ENCODE results near the gene USB1. TPM values are rescaled to one million over a fixed set of nuclear protein-coding genes. Genes with fewer than 3 reads are reported as not detected.

Gene USB1
- total RNA-seq, 1 donor from 2014 or later: 261 TPM

GRCh38 chr16:58018803-58019202 lies 17.6 kb downstream of the USB1 start:
- DNase-seq (ENCODE audit: low read depth): no peak

DNA sequence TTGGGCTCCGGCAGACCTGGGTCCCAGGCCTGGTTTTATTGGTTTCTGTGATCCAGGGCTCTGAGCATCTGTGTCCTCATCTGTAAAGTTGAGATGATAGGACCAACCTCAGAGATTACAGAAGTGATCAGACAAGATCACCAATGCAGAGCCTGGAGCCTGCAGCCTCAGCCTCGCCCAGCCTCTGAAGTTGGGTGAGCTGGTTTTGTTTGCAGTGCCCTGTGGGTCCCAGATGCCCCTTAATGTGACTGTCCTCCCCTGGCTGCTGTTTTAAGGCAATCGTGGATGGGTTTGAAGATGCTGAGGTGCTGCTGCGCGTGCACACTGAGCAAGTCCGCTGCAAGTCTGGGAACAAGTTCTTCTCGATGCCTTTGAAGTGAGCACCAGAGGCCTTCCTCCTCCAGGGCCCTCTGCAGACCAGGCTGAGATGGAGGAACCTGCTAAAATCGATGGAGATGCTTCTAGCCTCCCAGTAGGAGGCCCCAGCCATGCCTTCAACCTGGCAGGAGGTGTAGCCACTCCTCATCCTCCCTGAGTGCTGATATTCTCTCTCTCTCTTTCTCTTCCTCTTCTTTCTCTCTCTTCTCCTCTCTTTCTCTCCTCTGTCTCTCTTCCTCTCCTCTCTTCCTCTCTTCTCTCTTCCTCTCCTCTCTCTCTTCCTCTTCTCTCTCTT lies 18.8 kb downstream of the USB1 start:
- DNase-seq (ENCODE audit: low read depth): no peak

GRCh38 chr16:58020628-58021521 lies 19.7 kb downstream of the USB1 start:
- DNase-seq (ENCODE audit: low read depth): peak; percentile 27

GRCh38 chr16:58021661-58022551 lies 20.7 kb downstream of the USB1 start:
- peak; percentile 78 for DNase-seq (ENCODE audit: low read depth)

DNA sequence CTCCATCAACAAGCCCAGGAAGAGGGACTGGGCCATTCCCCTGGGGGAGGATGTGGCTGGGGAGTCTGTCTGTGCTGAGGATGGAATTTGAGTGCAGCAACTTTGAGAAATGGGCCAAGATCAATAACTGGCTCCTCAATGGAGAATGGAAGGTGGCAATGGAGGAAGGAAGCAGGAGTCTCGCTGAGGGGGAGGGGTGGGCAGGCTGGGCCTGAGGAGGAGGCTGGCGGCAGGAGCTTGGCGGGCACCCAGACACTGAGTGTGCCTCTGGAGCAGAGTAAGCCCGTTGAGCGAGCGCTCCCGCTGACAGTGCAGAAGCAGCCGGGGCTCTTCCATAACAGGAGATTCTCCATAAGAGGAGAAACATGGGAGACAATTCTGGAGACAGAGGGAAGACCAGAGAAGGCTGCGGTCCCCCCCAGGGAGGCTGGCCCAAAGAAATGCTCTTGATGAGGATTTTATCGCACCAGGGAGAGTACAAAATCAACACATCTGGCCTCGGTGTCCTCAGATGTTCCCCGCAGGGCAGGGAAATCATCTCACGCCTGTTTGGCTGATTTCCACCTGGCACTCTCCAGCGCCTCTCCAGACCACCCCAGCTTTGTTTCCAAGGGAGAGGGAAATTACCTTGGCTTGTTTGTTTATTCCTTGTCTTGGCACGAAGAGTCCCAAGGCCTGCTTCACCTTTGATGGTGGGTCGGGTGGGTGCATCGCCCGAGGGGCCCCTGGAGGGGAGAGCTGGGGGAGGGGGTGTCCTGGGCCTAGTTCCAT lies 21.6 kb downstream of the USB1 start:
- DNase-seq (ENCODE audit: low read depth): peak; percentile 61

GRCh38 chr16:58024486-58025350 lies 23.5 kb downstream of the USB1 start:
- DNase-seq (ENCODE audit: low read depth): no peak

- DNase-seq (ENCODE audit: low read depth): peak; percentile 60
These were observed 24.3 kb downstream of the USB1 start, which contains the start of gene MMP15 for GRCh38 chr16:58025351-58026138. Gene MMP15 (plus strand): TSS chr16:58025754. CDS start chr16:58026351, 597 bp downstream.

DNA sequence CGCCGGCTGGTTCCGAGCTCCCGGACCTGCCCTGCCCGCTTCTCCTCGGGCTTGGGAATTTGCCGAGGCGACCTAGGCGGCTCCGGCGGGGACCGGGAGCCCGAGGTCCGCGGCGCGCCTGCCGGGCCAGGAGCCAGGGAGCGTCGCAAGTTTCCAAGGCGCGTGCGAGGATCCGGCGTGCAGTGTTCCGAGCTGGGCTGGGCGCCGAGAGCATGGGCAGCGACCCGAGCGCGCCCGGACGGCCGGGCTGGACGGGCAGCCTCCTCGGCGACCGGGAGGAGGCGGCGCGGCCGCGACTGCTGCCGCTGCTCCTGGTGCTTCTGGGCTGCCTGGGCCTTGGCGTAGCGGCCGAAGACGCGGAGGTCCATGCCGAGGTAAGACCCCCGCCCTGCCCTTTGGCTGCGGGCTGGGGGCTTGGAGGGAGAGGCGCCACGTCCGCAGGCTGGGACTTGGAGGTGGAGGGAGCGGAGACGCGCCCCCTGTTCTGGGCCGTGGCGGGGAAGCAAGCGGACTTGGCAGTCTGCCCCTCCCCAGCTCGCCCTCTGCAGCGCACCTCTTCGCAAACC lies 25.0 kb downstream of the USB1 start:
- DNase-seq (ENCODE audit: low read depth): no peak

- DNase-seq (ENCODE audit: low read depth): no peak
These were observed 25.5 kb downstream of the USB1 start for GRCh38 chr16:58026705-58027160.

- peak; percentile 36 for DNase-seq (ENCODE audit: low read depth)
These were observed 26.1 kb downstream of the USB1 start for GRCh38 chr16:58027161-58027915.

- no peak for DNase-seq (ENCODE audit: low read depth)
These were observed 26.8 kb downstream of the USB1 start for GRCh38 chr16:58027916-58028455.

DNA sequence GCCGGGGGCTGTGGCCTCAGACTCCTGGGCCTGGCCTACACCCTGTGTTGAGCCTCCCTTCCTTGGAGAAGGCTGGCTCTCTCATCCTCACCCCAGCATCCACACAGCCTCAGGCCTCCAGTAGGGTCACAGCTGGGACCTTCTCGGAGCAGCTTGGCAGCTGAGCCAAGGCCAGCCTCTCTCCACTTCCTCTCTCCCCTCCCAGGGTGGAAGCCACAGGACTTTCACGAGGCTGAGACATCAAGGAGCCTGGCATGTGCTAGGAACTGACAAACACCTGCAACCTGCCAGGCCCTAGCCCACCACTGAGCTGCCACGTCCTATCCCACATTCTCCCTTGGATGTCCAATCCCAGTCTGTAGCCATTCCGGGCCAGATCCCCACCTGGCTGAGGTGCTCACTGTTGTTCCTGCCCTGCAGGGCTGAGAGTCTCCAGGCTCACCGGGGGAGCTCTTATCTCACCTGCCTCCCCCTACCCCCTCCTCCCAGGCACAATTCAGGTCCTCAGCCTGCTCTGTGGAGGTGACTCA lies 27.4 kb downstream of the USB1 start:
- no peak for DNase-seq (ENCODE audit: low read depth)

GRCh38 chr16:58029410-58029809 lies 28.2 kb downstream of the USB1 start:
- no peak for DNase-seq (ENCODE audit: low read depth)

- DNase-seq (ENCODE audit: low read depth): no peak
These were observed 29.1 kb downstream of the USB1 start for GRCh38 chr16:58030136-58030840.

DNA sequence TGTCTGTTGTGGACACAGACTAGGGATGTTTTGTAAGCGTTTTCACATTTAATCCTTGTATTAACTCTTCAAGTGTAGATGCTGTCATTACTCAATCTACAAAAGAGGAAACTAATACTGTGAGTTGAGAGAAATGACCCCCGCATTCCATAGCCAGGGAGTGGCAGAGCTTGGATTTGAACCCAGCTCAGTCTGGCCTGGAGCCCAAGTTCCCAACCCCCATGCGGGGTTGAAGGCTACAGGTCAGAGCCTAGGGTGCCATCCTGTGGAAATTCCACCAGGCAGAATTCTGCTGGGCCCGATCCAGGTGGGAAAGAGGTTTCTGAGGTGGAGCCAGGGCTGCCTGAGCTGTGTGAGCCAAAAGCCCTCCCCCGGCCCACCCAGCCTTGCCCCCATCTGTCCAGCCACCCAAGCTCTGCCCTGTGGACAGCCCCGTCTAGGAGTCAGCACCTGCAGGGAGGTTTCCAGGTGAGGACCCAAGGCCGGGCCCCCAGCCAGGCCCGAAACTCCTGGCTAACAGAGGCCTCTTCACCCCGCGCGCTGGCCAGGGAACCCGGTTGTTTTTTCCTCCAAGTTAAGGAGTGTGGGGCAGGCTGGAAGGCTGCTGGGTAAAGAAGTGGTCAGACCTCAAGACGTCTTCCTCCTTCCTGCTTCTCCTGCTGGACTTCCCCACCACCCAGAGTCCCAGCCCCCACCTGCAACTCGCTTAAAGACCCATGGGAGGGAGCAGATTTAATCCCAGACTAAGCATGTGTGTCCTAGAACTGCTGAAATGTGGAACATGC lies 30.0 kb downstream of the USB1 start:
- DNase-seq (ENCODE audit: low read depth): no peak

- DNase-seq (ENCODE audit: low read depth): no peak
These were observed 31.6 kb downstream of the USB1 start for GRCh38 chr16:58032710-58033293.

Measured in renal cortical epithelial cell (primary cell).